IMR-90 (cell line): ENCODE measurements around the gene UMODL1.

Source experiments
- BHLHE40 ChIP-seq: fragments of 150-350 bp; IDR thresholded peaks from 2 replicates; pipeline ENCODE4 v1.6.1; 2016; ENCODE audit warnings: mild to moderate bottlenecking, low read depth, low read length
- CEBPB ChIP-seq: IDR thresholded peaks from 2 replicates; pipeline ENCODE4 v1.6.1; 2012; ENCODE audit warnings: low read depth, low read length, improper control_type of control experiment
- CTCF ChIP-seq: conservative IDR thresholded peaks from 2 replicates; pipeline ENCODE4 v1.5.1; 2012; ENCODE audit warnings: mild to moderate bottlenecking, low read depth, low read length, improper control_type of control experiment

- no peak for TF ChIP-seq CTCF
- TF ChIP-seq BHLHE40, result no peak
- TF ChIP-seq CEBPB, result no peak
Measured at GRCh38 chr21:42146273-42146805, 75.2 kb downstream of the UMODL1 start.
